ENCODE data around the gene C2CD4C.

C2CD4C gene

DNA sequence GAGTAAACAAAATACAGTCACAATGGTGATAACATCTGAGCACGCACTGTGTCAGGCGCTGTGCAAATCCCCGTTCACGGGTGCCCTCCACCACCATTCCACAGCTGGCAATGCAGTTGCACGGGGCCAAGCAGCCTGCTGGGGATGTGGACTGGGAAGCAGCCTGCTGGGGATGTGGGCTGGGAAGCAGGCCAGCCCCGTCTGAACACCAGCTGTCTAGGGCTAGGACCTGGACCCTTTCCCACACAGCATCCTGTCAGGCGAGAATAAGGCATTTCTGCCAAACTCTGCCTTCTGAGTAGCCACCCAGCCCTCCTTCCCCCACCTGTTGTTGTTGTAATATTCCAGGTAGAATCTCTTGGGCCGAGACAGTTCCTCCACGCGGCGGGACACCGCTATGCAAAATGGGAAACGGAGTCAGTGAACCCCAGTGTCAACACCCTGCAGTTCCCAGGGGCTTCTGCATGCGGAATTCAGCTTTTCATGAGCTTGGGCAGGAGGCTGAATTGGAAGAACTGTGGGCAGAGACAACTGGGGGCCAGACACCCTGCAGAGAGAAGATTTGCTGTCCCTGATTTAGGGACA, 36.5 kb downstream of the C2CD4C start:
- no peak for DNase-seq (ENCODE audit: low spot score)
- in situ Hi-C loops (cut with MboI; ENCODE audit: low pct_unique_long_range_greater_than_20kb, low sequenced_read_pairs, unreplicated experiment), result no loop called here
- no peak for TF ChIP-seq CTCF (IDR thresholded peaks at IDR 0.05; ENCODE audit: extremely low read depth, insufficient read depth, missing control alignments)

DNA sequence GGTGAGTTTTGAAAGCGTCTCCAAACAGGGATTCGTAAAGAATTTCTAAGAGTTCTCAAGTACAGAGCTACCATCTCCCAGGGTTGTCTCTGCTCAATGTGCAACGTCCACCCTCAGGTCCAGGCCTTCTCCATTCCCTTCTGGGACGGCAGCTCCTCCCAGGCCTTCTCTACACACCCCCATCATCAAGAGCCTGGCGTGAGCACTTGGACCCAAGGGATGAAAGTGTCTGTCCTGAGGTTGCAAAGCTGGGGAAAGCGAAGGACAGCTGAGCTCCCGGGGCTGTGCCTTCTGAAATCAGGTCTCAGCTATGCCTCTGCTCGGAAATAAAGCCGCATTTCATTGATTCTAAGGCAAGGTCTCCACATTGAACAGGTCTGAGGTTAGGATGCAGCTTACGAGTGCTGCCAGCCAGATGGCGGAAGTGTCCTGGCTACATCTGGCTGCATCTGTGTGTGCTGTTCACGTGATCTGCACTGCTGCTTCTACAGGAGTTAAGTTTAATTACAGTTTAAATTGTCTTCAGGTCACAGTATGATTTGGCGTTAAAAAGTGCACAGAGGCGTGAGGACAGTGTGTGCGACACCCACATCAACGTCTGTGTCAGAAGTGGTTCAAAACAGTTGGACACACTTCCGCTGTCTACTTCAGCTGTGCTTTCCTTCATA, 37.3 kb downstream of the C2CD4C start:
- in situ Hi-C loops (cut with MboI; ENCODE audit: low pct_unique_long_range_greater_than_20kb, low sequenced_read_pairs, unreplicated experiment), result no loop called here
- DNase-seq (ENCODE audit: low spot score), result no peak
- TF ChIP-seq CTCF (IDR thresholded peaks at IDR 0.05; ENCODE audit: extremely low read depth, insufficient read depth, missing control alignments), result no peak

DNA sequence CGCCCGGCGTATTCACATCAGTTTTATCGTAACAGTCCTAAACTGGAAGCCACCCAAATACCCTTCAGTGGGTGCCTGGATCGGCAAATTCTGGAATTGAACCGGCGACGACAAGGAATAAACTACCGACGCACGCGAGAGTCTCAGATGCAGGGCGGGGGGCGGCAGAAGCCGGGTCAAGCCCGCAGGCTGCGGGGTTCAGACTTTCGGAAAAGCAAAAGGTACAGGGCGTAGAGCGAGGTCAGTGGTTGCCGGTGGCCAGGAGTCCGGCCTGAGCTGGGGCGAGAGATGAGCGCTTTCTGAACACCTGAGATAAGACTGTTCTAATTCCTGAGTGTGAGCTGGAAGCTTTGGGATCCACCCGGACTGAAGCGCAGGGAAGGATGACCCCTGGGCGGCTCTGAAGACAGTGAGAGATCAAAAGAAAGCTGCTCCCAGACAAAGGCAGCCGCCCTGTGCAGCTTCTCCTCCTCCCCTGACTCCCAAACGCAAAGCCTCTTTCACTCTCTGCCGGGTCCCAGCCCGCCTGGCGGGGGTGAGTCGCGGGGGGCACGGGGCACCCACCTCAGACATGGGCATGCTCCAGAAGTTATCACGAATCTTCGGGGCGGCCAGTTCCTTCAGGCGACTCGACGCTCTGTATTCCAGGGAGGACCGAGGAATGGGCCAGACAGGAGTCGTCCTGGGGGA, 38.2 kb downstream of the C2CD4C start:
- no peak for DNase-seq (ENCODE audit: low spot score)
- no peak for TF ChIP-seq CTCF (IDR thresholded peaks at IDR 0.05; ENCODE audit: extremely low read depth, insufficient read depth, missing control alignments)
- in situ Hi-C loops (cut with MboI; ENCODE audit: low pct_unique_long_range_greater_than_20kb, low sequenced_read_pairs, unreplicated experiment), result no loop called here

DNA sequence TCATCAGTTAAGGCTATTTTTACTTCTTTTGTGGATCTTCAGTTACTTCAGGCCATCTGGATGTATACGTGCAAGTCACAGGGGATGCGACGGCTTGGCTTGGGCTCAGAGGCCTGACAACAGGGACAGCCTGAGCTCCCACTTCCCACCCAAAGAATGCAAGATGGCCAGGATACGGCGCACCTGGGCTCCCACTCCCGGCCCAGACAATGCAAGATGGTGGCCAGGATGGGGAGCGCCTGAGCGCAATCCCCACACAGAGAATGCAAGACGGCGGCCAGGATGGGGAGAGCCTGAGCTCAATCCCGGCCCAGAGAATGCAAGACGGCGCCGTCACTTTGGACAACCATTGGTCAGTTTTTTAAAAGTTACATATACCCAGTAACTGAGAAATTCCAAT, 39.1 kb downstream of the C2CD4C start:
- TF ChIP-seq CTCF (IDR thresholded peaks at IDR 0.05; ENCODE audit: extremely low read depth, insufficient read depth, missing control alignments), result no peak

DNA sequence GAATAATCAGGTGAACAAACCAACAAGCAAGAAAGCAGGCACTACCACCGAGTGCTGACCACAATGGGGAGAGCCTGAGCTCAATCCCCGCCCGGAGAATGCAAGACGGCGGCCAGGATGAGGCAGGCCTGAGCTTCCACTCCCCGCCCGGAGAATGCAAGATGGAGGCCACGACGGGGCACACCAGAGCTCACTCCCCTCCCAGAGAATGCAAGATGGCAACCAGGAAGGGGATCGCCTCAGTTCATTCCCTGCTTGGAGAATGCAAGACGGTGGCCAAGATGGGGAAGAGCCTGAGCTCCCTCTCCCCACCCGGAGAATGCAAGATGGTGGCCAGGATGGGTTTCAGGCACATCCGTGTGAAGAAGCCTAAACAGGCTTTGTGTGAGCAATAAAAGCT, 39.7 kb downstream of the C2CD4C start:
- no peak for TF ChIP-seq CTCF (IDR thresholded peaks at IDR 0.05; ENCODE audit: extremely low read depth, insufficient read depth, missing control alignments)
- in situ Hi-C loops (cut with MboI; ENCODE audit: low pct_unique_long_range_greater_than_20kb, low sequenced_read_pairs, unreplicated experiment), result no loop called here
- no peak for DNase-seq (ENCODE audit: low spot score)

More for the DNA sequence above, 39.1 kb downstream of the C2CD4C start:
- no peak for DNase-seq (ENCODE audit: low spot score)
- in situ Hi-C loops (cut with MboI; ENCODE audit: low pct_unique_long_range_greater_than_20kb, low sequenced_read_pairs, unreplicated experiment), result no loop called here

DNA sequence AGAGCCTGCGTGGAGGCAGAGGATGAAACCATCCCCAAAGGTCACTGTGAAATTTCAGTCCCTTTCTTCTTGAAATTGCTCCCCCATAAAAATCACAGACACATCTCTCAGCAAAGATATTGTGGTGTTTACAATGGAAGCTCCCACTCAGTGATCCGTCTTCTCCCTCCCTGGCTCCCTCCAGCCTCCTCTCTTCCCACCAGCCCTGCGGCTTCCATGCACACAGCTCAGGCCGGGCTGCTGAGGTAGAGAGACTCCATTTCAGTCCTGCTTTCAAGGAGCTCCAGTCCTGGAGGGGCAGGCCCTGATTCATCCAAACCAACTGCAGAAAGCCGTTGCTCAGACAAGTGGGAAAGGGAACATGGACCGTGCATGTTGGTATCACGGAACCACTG, 40.3 kb downstream of the C2CD4C start:
- in situ Hi-C loops (cut with MboI; ENCODE audit: low pct_unique_long_range_greater_than_20kb, low sequenced_read_pairs, unreplicated experiment), result no loop called here
- DNase-seq (ENCODE audit: low spot score), result no peak
- no peak for TF ChIP-seq CTCF (IDR thresholded peaks at IDR 0.05; ENCODE audit: extremely low read depth, insufficient read depth, missing control alignments)

All from GM13977 (cell line).